ENCODE data around the gene ACVR1.

ACVR1 gene

GRCh38 chr2:157786663-157787363 is 89.3 kb downstream of the ACVR1 start:
- no peak overlapping the region for H3K27ac ChIP-seq
- TF ChIP-seq, protein P1, sequence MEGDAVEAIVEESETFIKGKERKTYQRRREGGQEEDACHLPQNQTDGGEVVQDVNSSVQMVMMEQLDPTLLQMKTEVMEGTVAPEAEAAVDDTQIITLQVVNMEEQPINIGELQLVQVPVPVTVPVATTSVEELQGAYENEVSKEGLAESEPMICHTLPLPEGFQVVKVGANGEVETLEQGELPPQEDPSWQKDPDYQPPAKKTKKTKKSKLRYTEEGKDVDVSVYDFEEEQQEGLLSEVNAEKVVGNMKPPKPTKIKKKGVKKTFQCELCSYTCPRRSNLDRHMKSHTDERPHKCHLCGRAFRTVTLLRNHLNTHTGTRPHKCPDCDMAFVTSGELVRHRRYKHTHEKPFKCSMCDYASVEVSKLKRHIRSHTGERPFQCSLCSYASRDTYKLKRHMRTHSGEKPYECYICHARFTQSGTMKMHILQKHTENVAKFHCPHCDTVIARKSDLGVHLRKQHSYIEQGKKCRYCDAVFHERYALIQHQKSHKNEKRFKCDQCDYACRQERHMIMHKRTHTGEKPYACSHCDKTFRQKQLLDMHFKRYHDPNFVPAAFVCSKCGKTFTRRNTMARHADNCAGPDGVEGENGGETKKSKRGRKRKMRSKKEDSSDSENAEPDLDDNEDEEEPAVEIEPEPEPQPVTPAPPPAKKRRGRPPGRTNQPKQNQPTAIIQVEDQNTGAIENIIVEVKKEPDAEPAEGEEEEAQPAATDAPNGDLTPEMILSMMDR (IDR thresholded peaks at IDR 0.05), result no peak
- TF ChIP-seq ZFX (IDR thresholded peaks at IDR 0.05; ENCODE audit: borderline replicate concordance), result no peak

DNA sequence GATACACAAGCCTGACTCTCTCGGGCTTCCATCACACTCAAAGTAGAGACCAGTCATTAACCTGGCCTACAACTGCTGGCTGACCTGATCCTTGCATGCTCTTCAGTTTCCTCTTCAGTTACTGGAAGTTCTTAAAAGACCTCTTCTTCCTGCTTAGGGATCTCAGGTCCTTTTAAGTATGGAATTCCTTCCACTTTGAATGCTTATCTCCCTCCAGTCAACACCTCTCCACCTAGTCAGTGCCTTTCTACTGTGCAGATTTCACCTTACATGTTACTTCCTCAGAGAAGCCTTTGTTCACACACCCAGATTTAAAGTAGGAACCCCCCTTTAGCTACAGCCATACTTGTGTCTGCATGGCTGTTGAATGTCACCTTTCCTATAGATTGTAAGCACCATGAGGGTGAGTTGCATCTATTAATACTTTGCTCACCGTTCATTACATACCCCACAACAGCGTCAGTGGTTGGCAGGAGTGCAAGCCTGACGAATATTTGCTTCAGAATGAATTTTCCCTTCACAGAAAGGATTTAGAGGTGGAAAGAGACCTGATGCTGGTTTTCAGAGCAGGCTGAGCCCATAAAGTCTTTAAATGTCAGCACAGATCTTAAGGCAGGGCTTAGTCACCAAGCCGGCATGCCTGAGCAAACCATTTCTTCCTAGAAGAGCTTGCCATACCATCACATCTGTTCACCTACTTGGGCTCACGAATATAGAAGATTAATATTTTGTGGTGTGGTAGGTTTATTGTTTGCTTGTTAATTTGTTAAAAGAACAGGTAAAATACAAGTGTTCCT is 90.1 kb downstream of the ACVR1 start:
- TF ChIP-seq, protein P1 (IDR thresholded peaks at IDR 0.05), result no peak
- no peak for TF ChIP-seq ZFX (IDR thresholded peaks at IDR 0.05; ENCODE audit: borderline replicate concordance)
- H3K27ac ChIP-seq, result no peak overlapping the region

DNA sequence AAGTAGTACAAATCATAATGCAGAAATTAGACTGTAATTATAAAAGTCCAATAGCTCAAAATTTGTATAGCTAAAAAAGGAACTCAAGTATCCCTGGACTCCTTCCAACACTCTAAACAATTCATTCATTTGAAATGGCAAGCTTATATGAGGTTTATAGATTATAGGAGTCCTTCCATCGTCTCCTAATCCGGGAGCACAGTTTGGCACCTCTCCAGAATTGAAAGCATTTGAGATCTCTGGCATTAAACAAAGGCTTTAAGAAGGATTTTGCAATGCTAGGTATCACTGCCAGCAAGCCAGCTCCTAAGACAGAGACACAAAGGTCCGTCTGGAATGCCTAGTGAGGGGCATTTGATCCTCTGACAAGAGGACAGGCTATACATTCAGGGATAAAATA is 90.9 kb downstream of the ACVR1 start:
- no peak overlapping the region for H3K27ac ChIP-seq
- no peak for TF ChIP-seq ZFX (IDR thresholded peaks at IDR 0.05; ENCODE audit: borderline replicate concordance)
- TF ChIP-seq, protein P1 (IDR thresholded peaks at IDR 0.05), result no peak

DNA sequence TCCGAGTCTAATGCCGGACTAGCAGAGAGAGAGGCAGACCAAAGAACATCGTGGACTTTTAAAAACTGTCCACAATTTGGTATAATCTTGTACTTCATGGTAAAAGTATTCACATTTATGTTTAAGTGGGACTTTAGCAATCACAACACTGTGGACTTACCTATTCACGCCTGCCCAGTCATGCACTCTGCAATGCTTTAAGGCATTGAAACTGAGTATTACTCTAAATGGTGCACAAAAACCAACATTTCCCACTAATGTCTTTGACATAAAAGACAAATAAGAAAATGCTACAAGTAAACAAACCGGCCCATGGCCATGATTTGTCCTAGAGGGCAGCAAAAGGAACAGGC is 91.3 kb downstream of the ACVR1 start:
- no peak overlapping the region for H3K27ac ChIP-seq
- no peak for TF ChIP-seq ZFX (IDR thresholded peaks at IDR 0.05; ENCODE audit: borderline replicate concordance)
- TF ChIP-seq, protein P1 (IDR thresholded peaks at IDR 0.05), result no peak

GRCh38 chr2:157784169-157784822 is 91.8 kb downstream of the ACVR1 start:
- TF ChIP-seq, protein P1 (IDR thresholded peaks at IDR 0.05), result no peak
- no peak for TF ChIP-seq ZFX (IDR thresholded peaks at IDR 0.05; ENCODE audit: borderline replicate concordance)
- no peak overlapping the region for H3K27ac ChIP-seq

- TF ChIP-seq, protein P1 (IDR thresholded peaks at IDR 0.05), result no peak
- TF ChIP-seq ZFX (IDR thresholded peaks at IDR 0.05; ENCODE audit: borderline replicate concordance), result no peak
- H3K27ac ChIP-seq, result no peak overlapping the region
Measured at GRCh38 chr2:157783245-157783644, 92.9 kb downstream of the ACVR1 start.

All from 22Rv1 (cell line).